ENCODE data around the gene ALK.

Gene ALK

DNA sequence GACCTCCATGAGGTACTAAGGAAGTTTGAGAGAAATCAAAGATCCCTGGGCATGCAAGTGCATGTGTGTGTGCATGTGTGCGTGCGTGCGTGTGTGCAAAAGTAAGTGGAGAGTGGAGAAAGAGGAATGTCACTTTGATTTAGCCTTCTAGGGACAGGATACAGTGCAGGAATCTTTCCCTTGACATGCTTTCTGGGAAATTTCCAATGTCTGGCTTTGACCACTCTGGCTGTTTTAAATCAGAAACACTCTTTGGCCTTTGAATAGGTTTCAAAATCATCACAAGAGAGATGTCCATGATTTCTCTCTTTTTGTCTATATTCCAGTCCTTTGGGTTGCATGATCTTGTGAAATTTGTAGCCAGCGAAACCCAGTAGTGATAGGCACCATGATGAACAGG lies 162.0 kb downstream of the ALK start:
- TF ChIP-seq EZH2phosphoT487 (IDR thresholded peaks at IDR 0.05; ENCODE audit: low read depth), result no peak
- TF ChIP-seq, protein P1, sequence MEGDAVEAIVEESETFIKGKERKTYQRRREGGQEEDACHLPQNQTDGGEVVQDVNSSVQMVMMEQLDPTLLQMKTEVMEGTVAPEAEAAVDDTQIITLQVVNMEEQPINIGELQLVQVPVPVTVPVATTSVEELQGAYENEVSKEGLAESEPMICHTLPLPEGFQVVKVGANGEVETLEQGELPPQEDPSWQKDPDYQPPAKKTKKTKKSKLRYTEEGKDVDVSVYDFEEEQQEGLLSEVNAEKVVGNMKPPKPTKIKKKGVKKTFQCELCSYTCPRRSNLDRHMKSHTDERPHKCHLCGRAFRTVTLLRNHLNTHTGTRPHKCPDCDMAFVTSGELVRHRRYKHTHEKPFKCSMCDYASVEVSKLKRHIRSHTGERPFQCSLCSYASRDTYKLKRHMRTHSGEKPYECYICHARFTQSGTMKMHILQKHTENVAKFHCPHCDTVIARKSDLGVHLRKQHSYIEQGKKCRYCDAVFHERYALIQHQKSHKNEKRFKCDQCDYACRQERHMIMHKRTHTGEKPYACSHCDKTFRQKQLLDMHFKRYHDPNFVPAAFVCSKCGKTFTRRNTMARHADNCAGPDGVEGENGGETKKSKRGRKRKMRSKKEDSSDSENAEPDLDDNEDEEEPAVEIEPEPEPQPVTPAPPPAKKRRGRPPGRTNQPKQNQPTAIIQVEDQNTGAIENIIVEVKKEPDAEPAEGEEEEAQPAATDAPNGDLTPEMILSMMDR (IDR thresholded peaks at IDR 0.05; ENCODE audit: low read depth, low read length), result no peak
- Histone ChIP-seq H3K4me2 (ENCODE audit: low read length) (no peak overlapping the region), H2AFZ (ENCODE audit: low read depth, low read length) (no peak overlapping the region), H3K36me3 (replicated peaks; ENCODE audit: low read depth, low read length) (no peaks in the 10 kb centered on the region), H3K4me3 (ENCODE audit: low read length) (no peak overlapping the region), H3K27me3 (ENCODE audit: low read depth, low read length) (no peaks in the 10 kb centered on the region), H3K27ac (ENCODE audit: low read length) (no peak overlapping the region), H3K4me1 (ENCODE audit: low read length) (peaks cover 7% of the 10 kb centered on the region), H3K9me3 (ENCODE audit: insufficient read depth, low read length) (no peaks in the 10 kb centered on the region), H4K20me1 (ENCODE audit: insufficient read depth, low read length) (no peaks in the 10 kb centered on the region), H3K9ac (ENCODE audit: low read length) (no peak overlapping the region), H3K79me2 (ENCODE audit: low read length) (no peaks in the 10 kb centered on the region)

DNA sequence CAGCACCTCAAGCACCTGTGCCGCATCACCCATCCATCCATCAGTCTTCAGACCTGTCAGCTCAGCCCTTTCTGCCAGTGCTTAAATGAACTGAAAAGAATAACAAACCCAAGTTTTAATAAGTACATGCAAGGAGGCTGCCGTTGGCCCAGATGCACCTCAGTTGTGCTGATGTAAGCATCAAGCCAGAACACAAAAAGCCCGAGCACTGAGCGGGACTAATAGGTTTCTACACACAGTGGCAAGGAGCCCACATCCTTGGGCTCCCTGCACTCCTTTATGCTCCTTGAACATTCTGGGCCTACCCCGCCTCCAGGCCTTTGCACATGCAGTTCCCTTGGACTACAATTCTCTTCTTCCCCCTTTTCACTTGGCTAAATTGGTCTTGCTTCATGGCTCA lies 165.6 kb downstream of the ALK start:
- Histone ChIP-seq H3K9me3 (ENCODE audit: insufficient read depth, low read length) (no peaks in the 10 kb centered on the region), H3K4me3 (ENCODE audit: low read length) (no peak overlapping the region), H3K36me3 (replicated peaks; ENCODE audit: low read depth, low read length) (no peaks in the 10 kb centered on the region), H2AFZ (ENCODE audit: low read depth, low read length) (no peak overlapping the region), H3K9ac (ENCODE audit: low read length) (no peak overlapping the region), H3K4me1 (ENCODE audit: low read length) (peaks cover 25% of the 10 kb centered on the region), H3K27ac (ENCODE audit: low read length) (no peak overlapping the region), H3K27me3 (ENCODE audit: low read depth, low read length) (peaks cover 6% of the 10 kb centered on the region; the same call in 1 of the 2 replicates), H3K79me2 (ENCODE audit: low read length) (no peaks in the 10 kb centered on the region), H3K4me2 (ENCODE audit: low read length) (no peak overlapping the region), H4K20me1 (ENCODE audit: insufficient read depth, low read length) (no peaks in the 10 kb centered on the region)
- TF ChIP-seq, protein P1 (IDR thresholded peaks at IDR 0.05; ENCODE audit: low read depth, low read length), result no peak
- no peak for TF ChIP-seq EZH2phosphoT487 (IDR thresholded peaks at IDR 0.05; ENCODE audit: low read depth)

DNA sequence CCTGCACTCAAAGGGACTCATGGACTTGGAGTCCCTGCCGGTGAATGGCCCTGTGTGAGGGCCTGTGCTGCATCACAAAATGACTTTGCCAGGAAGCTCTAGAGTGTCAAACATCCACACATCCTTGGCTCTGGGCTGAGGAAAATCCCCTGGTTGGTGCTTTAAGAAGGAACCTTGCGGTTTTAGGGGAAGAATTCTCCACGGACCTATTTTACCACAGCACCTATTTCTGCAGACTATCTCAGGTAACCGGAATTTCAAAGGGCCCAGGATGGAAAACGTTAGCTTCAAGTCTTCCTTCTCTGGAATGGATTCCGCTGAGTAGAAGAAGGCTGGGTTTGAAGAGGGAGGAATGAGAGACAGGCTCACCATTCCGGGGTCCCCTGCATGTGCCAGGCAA lies 166.2 kb downstream of the ALK start:
- no peak overlapping the region for H3K9ac ChIP-seq (ENCODE audit: low read length)
- H3K27ac ChIP-seq (ENCODE audit: low read length), result no peak overlapping the region
- H3K9me3 ChIP-seq (ENCODE audit: insufficient read depth, low read length), result no peaks in the 10 kb centered on the region
- peaks cover 6% of the 10 kb centered on the region; the same call in 1 of the 2 replicates for H3K27me3 ChIP-seq (ENCODE audit: low read depth, low read length)
- H3K36me3 ChIP-seq (replicated peaks; ENCODE audit: low read depth, low read length), result no peaks in the 10 kb centered on the region
- H3K4me2 ChIP-seq (ENCODE audit: low read length), result no peak overlapping the region
- no peaks in the 10 kb centered on the region for H4K20me1 ChIP-seq (ENCODE audit: insufficient read depth, low read length)
- H3K4me1 ChIP-seq (ENCODE audit: low read length), result peaks cover 28% of the 10 kb centered on the region
- no peak overlapping the region for H3K4me3 ChIP-seq (ENCODE audit: low read length)
- H2AFZ ChIP-seq (ENCODE audit: low read depth, low read length), result no peak overlapping the region
- TF ChIP-seq, protein P1 (IDR thresholded peaks at IDR 0.05; ENCODE audit: low read depth, low read length), result no peak
- TF ChIP-seq EZH2phosphoT487 (IDR thresholded peaks at IDR 0.05; ENCODE audit: low read depth), result no peak
- no peaks in the 10 kb centered on the region for H3K79me2 ChIP-seq (ENCODE audit: low read length)

DNA sequence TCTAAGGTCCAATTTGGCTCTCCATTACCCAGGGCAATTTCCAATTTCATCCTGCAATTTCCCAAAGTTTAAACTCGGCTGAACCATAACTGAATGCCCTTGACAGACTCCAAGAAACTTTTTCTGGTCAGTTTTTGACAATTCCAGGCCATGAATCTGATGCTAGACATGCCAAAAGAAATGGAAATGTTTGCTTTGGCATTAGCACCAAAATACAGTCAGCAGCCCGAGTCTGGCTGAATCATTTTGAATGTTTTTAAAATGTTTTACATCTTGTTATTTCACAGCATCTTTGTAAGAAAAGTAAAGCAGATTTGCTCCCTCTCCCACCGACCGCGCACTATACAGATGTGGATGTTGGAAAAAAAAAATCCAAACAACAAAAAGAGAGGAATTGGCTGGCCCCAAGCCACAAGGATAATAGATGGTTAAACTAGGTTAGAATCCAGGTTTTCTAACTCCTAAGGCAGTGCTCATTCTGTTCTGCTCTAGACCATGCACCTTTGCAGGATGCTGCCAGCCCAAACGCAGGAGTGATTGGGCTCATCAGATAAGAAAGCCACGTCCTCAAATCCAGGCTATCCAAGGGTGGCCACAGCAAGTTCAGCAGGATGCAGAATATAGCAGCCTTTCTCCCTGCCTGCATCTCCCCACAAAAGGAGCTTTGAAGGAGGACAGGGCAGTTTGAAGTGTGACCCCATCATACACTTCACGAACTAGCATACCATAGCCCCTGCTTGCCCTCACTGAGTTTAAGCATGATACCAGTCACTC lies 167.5 kb downstream of the ALK start:
- H3K4me3 ChIP-seq (ENCODE audit: low read length), result no peak overlapping the region
- H3K27me3 ChIP-seq (ENCODE audit: low read depth, low read length), result peaks cover 6% of the 10 kb centered on the region; the same call in 1 of the 2 replicates
- TF ChIP-seq, protein P1 (IDR thresholded peaks at IDR 0.05; ENCODE audit: low read depth, low read length), result no peak
- no peak for TF ChIP-seq EZH2phosphoT487 (IDR thresholded peaks at IDR 0.05; ENCODE audit: low read depth)
- no peaks in the 10 kb centered on the region for H3K9me3 ChIP-seq (ENCODE audit: insufficient read depth, low read length)
- no peaks in the 10 kb centered on the region for H3K36me3 ChIP-seq (replicated peaks; ENCODE audit: low read depth, low read length)
- H4K20me1 ChIP-seq (ENCODE audit: insufficient read depth, low read length), result no peaks in the 10 kb centered on the region
- no peak overlapping the region for H3K27ac ChIP-seq (ENCODE audit: low read length)
- peaks cover 31% of the 10 kb centered on the region for H3K4me1 ChIP-seq (ENCODE audit: low read length)
- no peak overlapping the region for H3K9ac ChIP-seq (ENCODE audit: low read length)
- no peaks in the 10 kb centered on the region for H3K79me2 ChIP-seq (ENCODE audit: low read length)
- H2AFZ ChIP-seq (ENCODE audit: low read depth, low read length), result no peak overlapping the region
- no peak overlapping the region for H3K4me2 ChIP-seq (ENCODE audit: low read length)
